Neural cell (in vitro differentiated cells): ENCODE measurements around the gene DYDC2.

Experiments
- EP300 ChIP-seq: fragments of 450-650 bp; conservative IDR thresholded peaks from 2 replicates; pipeline ENCODE4 v1.6.1; 2014; ENCODE audit warnings: antibody characterized with exemption, mild to moderate bottlenecking, moderate library complexity; ENCODE audit not compliant: poor library complexity, severe bottlenecking
- EZH2 ChIP-seq: fragments of 200-600, 300-800 bp; shearing (Covaris generic), sonication (generic); IDR thresholded peaks from 2 replicates; pipeline ENCODE4 v1.6.1; 2014; ENCODE audit warnings: antibody characterized with exemption, low read length, borderline replicate concordance, mild to moderate bottlenecking; ENCODE audit not compliant: insufficient read depth, poor library complexity, severe bottlenecking
- MXI1 ChIP-seq: fragments of 450-650 bp; conservative IDR thresholded peaks from 2 replicates; pipeline ENCODE4 v1.6.1; 2014; ENCODE audit warnings: antibody characterized with exemption, mild to moderate bottlenecking; ENCODE audit not compliant: poor library complexity, severe bottlenecking
- POLR2AphosphoS5 ChIP-seq: IDR thresholded peaks from 2 replicates; pipeline ENCODE4 v1.6.1; 2012
- RAD21 ChIP-seq: fragments of 450-650 bp; conservative IDR thresholded peaks from 2 replicates; pipeline ENCODE4 v1.6.1; 2014; ENCODE audit warnings: antibody characterized with exemption, mild to moderate bottlenecking, moderate library complexity
- SMC3 ChIP-seq: fragments of 450-650 bp; conservative IDR thresholded peaks from 2 replicates; pipeline ENCODE4 v1.6.1; 2014; ENCODE audit warnings: antibody characterized with exemption, mild to moderate bottlenecking, moderate library complexity; ENCODE audit not compliant: poor library complexity
- TAF1 ChIP-seq: IDR thresholded peaks from 2 replicates; pipeline ENCODE4 v1.6.1; 2012; ENCODE audit warnings: low read depth
- TF ChIP-seq, protein P1 (sequence below): fragments of 450-650 bp; IDR thresholded peaks from 2 replicates; pipeline ENCODE4 v1.5.1; 2014; ENCODE audit warnings: antibody characterized with exemption, mild to moderate bottlenecking, moderate library complexity; ENCODE audit not compliant: poor library complexity, severe bottlenecking
- TF ChIP-seq, protein P2 (sequence below): IDR thresholded peaks from 2 replicates; pipeline ENCODE4 v1.6.1; 2012; ENCODE audit warnings: borderline replicate concordance

GRCh38 chr10:80390740-80391139 is 34.2 kb downstream of the DYDC2 start:
- TF ChIP-seq, protein P1, sequence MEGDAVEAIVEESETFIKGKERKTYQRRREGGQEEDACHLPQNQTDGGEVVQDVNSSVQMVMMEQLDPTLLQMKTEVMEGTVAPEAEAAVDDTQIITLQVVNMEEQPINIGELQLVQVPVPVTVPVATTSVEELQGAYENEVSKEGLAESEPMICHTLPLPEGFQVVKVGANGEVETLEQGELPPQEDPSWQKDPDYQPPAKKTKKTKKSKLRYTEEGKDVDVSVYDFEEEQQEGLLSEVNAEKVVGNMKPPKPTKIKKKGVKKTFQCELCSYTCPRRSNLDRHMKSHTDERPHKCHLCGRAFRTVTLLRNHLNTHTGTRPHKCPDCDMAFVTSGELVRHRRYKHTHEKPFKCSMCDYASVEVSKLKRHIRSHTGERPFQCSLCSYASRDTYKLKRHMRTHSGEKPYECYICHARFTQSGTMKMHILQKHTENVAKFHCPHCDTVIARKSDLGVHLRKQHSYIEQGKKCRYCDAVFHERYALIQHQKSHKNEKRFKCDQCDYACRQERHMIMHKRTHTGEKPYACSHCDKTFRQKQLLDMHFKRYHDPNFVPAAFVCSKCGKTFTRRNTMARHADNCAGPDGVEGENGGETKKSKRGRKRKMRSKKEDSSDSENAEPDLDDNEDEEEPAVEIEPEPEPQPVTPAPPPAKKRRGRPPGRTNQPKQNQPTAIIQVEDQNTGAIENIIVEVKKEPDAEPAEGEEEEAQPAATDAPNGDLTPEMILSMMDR: no peak
- no peak for TF ChIP-seq EZH2
- TF ChIP-seq TAF1: no peak
- no peak for TF ChIP-seq POLR2AphosphoS5
- TF ChIP-seq SMC3: no peak
- TF ChIP-seq, protein P2, sequence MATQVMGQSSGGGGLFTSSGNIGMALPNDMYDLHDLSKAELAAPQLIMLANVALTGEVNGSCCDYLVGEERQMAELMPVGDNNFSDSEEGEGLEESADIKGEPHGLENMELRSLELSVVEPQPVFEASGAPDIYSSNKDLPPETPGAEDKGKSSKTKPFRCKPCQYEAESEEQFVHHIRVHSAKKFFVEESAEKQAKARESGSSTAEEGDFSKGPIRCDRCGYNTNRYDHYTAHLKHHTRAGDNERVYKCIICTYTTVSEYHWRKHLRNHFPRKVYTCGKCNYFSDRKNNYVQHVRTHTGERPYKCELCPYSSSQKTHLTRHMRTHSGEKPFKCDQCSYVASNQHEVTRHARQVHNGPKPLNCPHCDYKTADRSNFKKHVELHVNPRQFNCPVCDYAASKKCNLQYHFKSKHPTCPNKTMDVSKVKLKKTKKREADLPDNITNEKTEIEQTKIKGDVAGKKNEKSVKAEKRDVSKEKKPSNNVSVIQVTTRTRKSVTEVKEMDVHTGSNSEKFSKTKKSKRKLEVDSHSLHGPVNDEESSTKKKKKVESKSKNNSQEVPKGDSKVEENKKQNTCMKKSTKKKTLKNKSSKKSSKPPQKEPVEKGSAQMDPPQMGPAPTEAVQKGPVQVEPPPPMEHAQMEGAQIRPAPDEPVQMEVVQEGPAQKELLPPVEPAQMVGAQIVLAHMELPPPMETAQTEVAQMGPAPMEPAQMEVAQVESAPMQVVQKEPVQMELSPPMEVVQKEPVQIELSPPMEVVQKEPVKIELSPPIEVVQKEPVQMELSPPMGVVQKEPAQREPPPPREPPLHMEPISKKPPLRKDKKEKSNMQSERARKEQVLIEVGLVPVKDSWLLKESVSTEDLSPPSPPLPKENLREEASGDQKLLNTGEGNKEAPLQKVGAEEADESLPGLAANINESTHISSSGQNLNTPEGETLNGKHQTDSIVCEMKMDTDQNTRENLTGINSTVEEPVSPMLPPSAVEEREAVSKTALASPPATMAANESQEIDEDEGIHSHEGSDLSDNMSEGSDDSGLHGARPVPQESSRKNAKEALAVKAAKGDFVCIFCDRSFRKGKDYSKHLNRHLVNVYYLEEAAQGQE: no peak
- no peak for TF ChIP-seq RAD21
- no peak for TF ChIP-seq EP300
- no peak for TF ChIP-seq MXI1
